SK-N-SH (cell line): Measurements from ENCODE around the gene APBB2. TPM values are rescaled to one million over a fixed set of nuclear protein-coding genes. Genes with fewer than 3 reads are reported as not detected.
A peak's percentile ranks its signal among the peaks of the same experiment; 100 is the strongest.

Source experiments
- CTCF ChIA-PET: fragments of 300-600, 350-600 bp; formaldehyde crosslinking; extraction: SDS; loops from one replicate; lab custom pipeline; 2021; lab: Yijun Ruan, JAX
- POLR2A ChIA-PET: fragments of 350-600 bp; sonication (Branson Sonifier 250); formaldehyde crosslinking; extraction: SDS; loops from one replicate; lab custom pipeline; 2020; ENCODE audit warnings: antibody characterized with exemption, inconsistent platforms; lab: Yijun Ruan, JAX
- DNase-seq: peaks from one replicate; pipeline ENCODE4 v3.0.0; 2012
- H2AFZ ChIP-seq: fragments of 200-600 bp; sonication (generic); 2 replicates; pipeline ENCODE4 v1.8.1; 2016; ENCODE audit warnings: antibody characterized with exemption, mild to moderate bottlenecking, low read depth
- H3F3A ChIP-seq: fragments of 200-600 bp; sonication (generic); replicated peaks from 2 replicates; pipeline ENCODE3; 2016; ENCODE audit warnings: antibody characterized with exemption, mild to moderate bottlenecking; ENCODE audit not compliant: insufficient read depth
- H3K27ac ChIP-seq, 2 experiments: fragments of 200-500 bp in 1 of 2; fragments of 200-600 bp in 1 of 2; sonication (Bioruptor generic) in 1 of 2; sonication (generic), shearing (Covaris generic) in 1 of 2; 2 replicates each; pipeline versions ENCODE4 v1.5.1 to v1.6.1; 2014 to 2016; ENCODE audit warnings: low read depth in 2 of 2, inconsistent platforms in 1 of 2, low read length in 1 of 2, mild to moderate bottlenecking in 1 of 2, mixed read lengths in 1 of 2
- H3K27me3 ChIP-seq: fragments of 200-600 bp; sonication (generic), shearing (Covaris generic); 2 replicates; pipeline ENCODE4 v1.6.1; 2016; ENCODE audit warnings: mixed run types; ENCODE audit not compliant: insufficient read depth
- H3K36me3 ChIP-seq, 2 experiments: fragments of 200-500 bp in 1 of 2; fragments of 200-600 bp in 1 of 2; sonication (Bioruptor generic) in 1 of 2; sonication (generic) in 1 of 2; replicated peaks in 1 of 2; 2 replicates each; pipeline versions ENCODE3 to v1.5.1; 2014 to 2016; ENCODE audit warnings: low read length in 1 of 2, mild to moderate bottlenecking in 1 of 2; ENCODE audit not compliant: insufficient read depth in 2 of 2, control insufficient read depth in 1 of 2
- H3K4me1 ChIP-seq, 2 experiments: fragments of 200-500 bp in 1 of 2; fragments of 200-600 bp in 1 of 2; sonication (Bioruptor generic) in 1 of 2; sonication (generic), shearing (Covaris generic) in 1 of 2; 2 replicates each; pipeline versions ENCODE4 v1.5.1 to v1.6.1; 2014 to 2016; ENCODE audit warnings: low read depth in 1 of 2, low read length in 1 of 2, mixed run types in 1 of 2; ENCODE audit not compliant: insufficient read depth in 2 of 2, control insufficient read depth in 1 of 2
- H3K4me2 ChIP-seq: fragments of 200-600 bp; sonication (generic), shearing (Covaris generic); 2 replicates; pipeline ENCODE4 v1.6.1; 2017; ENCODE audit warnings: mixed run types
- H3K4me3 ChIP-seq, 2 experiments: fragments of 200-500 bp in 1 of 2; fragments of 200-600 bp in 1 of 2; sonication (Bioruptor generic) in 1 of 2; sonication (generic), shearing (Covaris generic) in 1 of 2; 2 replicates each; pipeline versions ENCODE4 v1.5.1 to v1.8.1; 2014 to 2016; ENCODE audit warnings: low read depth in 2 of 2, inconsistent platforms in 1 of 2, low read length in 1 of 2, mild to moderate bottlenecking in 1 of 2, mixed read lengths in 1 of 2, moderate library complexity in 1 of 2
- H3K79me2 ChIP-seq: fragments of 200-600 bp; sonication (generic); 2 replicates; pipeline ENCODE4 v1.8.1; 2017; ENCODE audit warnings: mild to moderate bottlenecking; ENCODE audit not compliant: insufficient read depth
- H3K9ac ChIP-seq: fragments of 200-600 bp; sonication (generic); 2 replicates; pipeline ENCODE4 v1.6.1; 2017; ENCODE audit warnings: mixed run types
- H3K9me2 ChIP-seq: fragments of 200-600 bp; sonication (generic); 2 replicates; pipeline ENCODE4 v1.6.1; 2017; ENCODE audit warnings: mixed run types
- H3K9me3 ChIP-seq: fragments of 200-600 bp; sonication (generic); 2 replicates; pipeline ENCODE4 v1.6.1; 2017; ENCODE audit warnings: mixed run types, mild to moderate bottlenecking, moderate library complexity
- H4K20me1 ChIP-seq: fragments of 200-600 bp; sonication (generic); 2 replicates; pipeline ENCODE4 v1.6.1; 2017; ENCODE audit warnings: mild to moderate bottlenecking, mixed run types; ENCODE audit not compliant: insufficient read depth
- CHD2 ChIP-seq: fragments of 150-350 bp; IDR thresholded peaks from 2 replicates; pipeline ENCODE4 v1.6.1; 2018; ENCODE audit warnings: low read length; ENCODE audit not compliant: partially characterized antibody
- ELF1 ChIP-seq: IDR thresholded peaks from 2 replicates; pipeline ENCODE4 v1.4.0; 2012
- EP300 ChIP-seq, 2 experiments: IDR thresholded peaks; 2 replicates each; pipeline versions ENCODE4 v1.4.0 to v1.6.1; 2012; ENCODE audit warnings: borderline replicate concordance in 1 of 2, low read depth in 1 of 2, low read length in 1 of 2
- FOXM1 ChIP-seq: IDR thresholded peaks from 2 replicates; pipeline ENCODE4 v1.4.0; 2012; ENCODE audit warnings: low read depth, mild to moderate bottlenecking
- GABPA ChIP-seq: IDR thresholded peaks from 2 replicates; pipeline ENCODE4 v1.4.0; 2012; ENCODE audit warnings: low read depth, mild to moderate bottlenecking
- JUND ChIP-seq: IDR thresholded peaks from 2 replicates; pipeline ENCODE4 v1.4.0; 2012
- MEF2A ChIP-seq: IDR thresholded peaks from 2 replicates; pipeline ENCODE4 v1.4.0; 2012; ENCODE audit warnings: low read depth, borderline replicate concordance
- NFIC ChIP-seq: IDR thresholded peaks from 2 replicates; pipeline ENCODE4 v1.4.0; 2012; ENCODE audit warnings: borderline replicate concordance
- NRF1 ChIP-seq: IDR thresholded peaks from 2 replicates; pipeline ENCODE4 v1.6.1; 2012; ENCODE audit warnings: low read depth, mild to moderate bottlenecking, low read length
- POLR2AphosphoS5 ChIP-seq: IDR thresholded peaks from 2 replicates; pipeline ENCODE4 v1.6.1; 2012; ENCODE audit warnings: low read depth, low read length
- TCF12 ChIP-seq: IDR thresholded peaks from 2 replicates; pipeline ENCODE4 v1.4.0; 2012
- YY1 ChIP-seq: IDR thresholded peaks from 2 replicates; pipeline ENCODE4 v1.4.0; 2012; ENCODE audit warnings: low read depth, mild to moderate bottlenecking
- WGBS: methylation state at CpG from one replicate; pipeline ENCODE4 v1.1.6; 2017; ENCODE audit warnings: low lambda C conversion rate; 5-methylcytosine and 5-hydroxymethylcytosine counted together
- polyA plus RNA-seq, 3 experiments: library from polyadenylated mRNA; depleted of rRNA; stranded (reverse); fragments of >200 nt; gene quantifications; 2 replicates each; pipeline ENCODE4 v1.2.3, GENCODE V29; 2012
- TF ChIP-seq, protein P1 (sequence below): IDR thresholded peaks from 2 replicates; pipeline ENCODE4; 2012
- TF ChIP-seq, protein P2 (sequence below): fragments of 200-600 bp; sonication (generic); IDR thresholded peaks from 2 replicates; pipeline ENCODE4 v1.6.1; 2017; ENCODE audit warnings: antibody characterized with exemption, mild to moderate bottlenecking, moderate library complexity
- TF ChIP-seq, protein P3 (sequence below): IDR thresholded peaks from 2 replicates; pipeline ENCODE4 v1.4.0; 2012; ENCODE audit warnings: low read depth

APBB2 gene
- polyA plus RNA-seq, 1 of the 3 experiments (the other 2 are of a cell fraction): 49.8 TPM

DNA sequence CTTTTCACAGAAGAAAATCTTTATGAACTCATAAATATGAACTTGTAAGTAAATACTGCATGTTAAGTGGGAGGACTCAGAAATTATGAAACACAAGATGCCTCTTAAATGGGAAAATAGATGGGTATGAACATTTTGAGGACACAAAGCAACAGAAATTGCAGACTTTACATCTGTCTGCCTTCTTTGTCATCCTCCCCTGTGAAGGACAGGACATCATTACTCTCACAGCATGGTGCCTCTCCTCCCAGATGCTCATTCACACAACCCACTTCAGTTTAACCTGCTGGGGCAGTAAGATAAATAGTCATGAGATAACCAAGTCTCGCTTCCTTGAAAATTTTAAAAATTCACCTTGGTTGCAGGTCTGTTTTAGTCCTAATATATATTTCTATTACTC lies 144.5 kb downstream of the APBB2 start:
- Histone ChIP-seq H3K79me2 (peaks cover 91% of the 10 kb centered on the region), H3K4me3 (no peak overlapping the region), H3K27ac (peak overlapping the region; percentile 33 to 82; a peak in 3 of 4 replicates), H3K4me2 (no peak overlapping the region), H3K9me3 (no peaks in the 10 kb centered on the region), H3K9ac (no peak overlapping the region), H3K36me3 (peaks cover 0 to 5% of the 10 kb centered on the region in 2 experiments), H3K9me2 (no peaks in the 10 kb centered on the region), H3K27me3 (no peaks in the 10 kb centered on the region), H4K20me1 (peaks cover 12% of the 10 kb centered on the region; the same call in 1 of the 2 replicates), H3F3A (no peaks in the 10 kb centered on the region), H2AFZ (no peak overlapping the region), H3K4me1 (peaks cover 0 to 4% of the 10 kb centered on the region in 2 experiments; a peak in 2 of 4 replicates)
- TF ChIP-seq FOXM1: no peak
- TF ChIP-seq, protein P1, sequence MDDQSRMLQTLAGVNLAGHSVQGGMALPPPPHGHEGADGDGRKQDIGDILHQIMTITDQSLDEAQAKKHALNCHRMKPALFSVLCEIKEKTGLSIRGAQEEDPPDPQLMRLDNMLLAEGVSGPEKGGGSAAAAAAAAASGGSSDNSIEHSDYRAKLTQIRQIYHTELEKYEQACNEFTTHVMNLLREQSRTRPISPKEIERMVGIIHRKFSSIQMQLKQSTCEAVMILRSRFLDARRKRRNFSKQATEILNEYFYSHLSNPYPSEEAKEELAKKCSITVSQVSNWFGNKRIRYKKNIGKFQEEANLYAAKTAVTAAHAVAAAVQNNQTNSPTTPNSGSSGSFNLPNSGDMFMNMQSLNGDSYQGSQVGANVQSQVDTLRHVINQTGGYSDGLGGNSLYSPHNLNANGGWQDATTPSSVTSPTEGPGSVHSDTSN: no peak
- no peak for TF ChIP-seq GABPA
- TF ChIP-seq EP300 (IDR thresholded peaks at IDR 0.05; ENCODE audit: borderline replicate concordance in 1 of 2, low read depth in 1 of 2, low read length in 1 of 2): no peak
- TF ChIP-seq, protein P2, sequence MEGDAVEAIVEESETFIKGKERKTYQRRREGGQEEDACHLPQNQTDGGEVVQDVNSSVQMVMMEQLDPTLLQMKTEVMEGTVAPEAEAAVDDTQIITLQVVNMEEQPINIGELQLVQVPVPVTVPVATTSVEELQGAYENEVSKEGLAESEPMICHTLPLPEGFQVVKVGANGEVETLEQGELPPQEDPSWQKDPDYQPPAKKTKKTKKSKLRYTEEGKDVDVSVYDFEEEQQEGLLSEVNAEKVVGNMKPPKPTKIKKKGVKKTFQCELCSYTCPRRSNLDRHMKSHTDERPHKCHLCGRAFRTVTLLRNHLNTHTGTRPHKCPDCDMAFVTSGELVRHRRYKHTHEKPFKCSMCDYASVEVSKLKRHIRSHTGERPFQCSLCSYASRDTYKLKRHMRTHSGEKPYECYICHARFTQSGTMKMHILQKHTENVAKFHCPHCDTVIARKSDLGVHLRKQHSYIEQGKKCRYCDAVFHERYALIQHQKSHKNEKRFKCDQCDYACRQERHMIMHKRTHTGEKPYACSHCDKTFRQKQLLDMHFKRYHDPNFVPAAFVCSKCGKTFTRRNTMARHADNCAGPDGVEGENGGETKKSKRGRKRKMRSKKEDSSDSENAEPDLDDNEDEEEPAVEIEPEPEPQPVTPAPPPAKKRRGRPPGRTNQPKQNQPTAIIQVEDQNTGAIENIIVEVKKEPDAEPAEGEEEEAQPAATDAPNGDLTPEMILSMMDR: no peak
- TF ChIP-seq, protein P3, sequence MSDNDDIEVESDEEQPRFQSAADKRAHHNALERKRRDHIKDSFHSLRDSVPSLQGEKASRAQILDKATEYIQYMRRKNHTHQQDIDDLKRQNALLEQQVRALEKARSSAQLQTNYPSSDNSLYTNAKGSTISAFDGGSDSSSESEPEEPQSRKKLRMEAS: no peak
- CTCF ChIA-PET: interaction anchor here (0.9 to 1.2 kb wide), 2 partner anchors 9 to 119 kb away, joined by 3 read pairs; no protein-coding TSS in a partner anchor
- POLR2A ChIA-PET: no interaction called here
- DNase-seq: no peak
- 95% methylated on average over 1 of the region's 1 CpG for WGBS

DNA sequence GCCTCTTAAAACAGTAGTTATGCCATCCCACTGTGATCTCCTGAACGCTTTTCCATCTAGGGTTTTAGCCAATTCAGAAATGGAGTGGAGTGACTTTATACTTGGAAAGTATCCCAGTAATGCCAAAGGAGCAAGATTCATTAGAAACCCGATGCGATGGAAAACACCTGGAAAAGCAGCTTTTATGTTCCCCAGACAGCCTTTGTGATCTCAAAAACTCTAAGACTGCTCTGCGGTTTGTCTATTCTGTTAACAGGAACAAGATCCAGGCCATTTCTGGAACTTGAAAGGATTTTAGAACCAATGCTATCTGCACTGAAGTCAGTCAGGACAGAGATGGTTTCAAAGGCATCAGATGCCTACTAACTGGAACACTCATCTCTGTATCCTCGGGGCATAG lies 145.1 kb downstream of the APBB2 start:
- no peaks in the 10 kb centered on the region for H3K9me2 ChIP-seq
- H3K4me3 ChIP-seq: no peak overlapping the region
- H3K4me1 ChIP-seq: peaks cover 0 to 3% of the 10 kb centered on the region in 2 experiments; a peak in 2 of 4 replicates
- peaks cover 0 to 5% of the 10 kb centered on the region in 2 experiments for H3K36me3 ChIP-seq
- no peaks in the 10 kb centered on the region for H3K9me3 ChIP-seq
- WGBS: 35% methylated on average over 5 of the region's 5 CpGs
- H2AFZ ChIP-seq: no peak overlapping the region
- peak overlapping the region; percentile 33 to 82; a peak in 3 of 4 replicates for H3K27ac ChIP-seq
- no peak overlapping the region for H3K9ac ChIP-seq
- H3K79me2 ChIP-seq: peaks cover 90% of the 10 kb centered on the region
- POLR2A ChIA-PET: no interaction called here
- peaks cover 12% of the 10 kb centered on the region; the same call in 1 of the 2 replicates for H4K20me1 ChIP-seq
- no peaks in the 10 kb centered on the region for H3F3A ChIP-seq
- TF ChIP-seq JUND: 0 out of 2 replicates have a peak, but pooled peaks have one; percentile 13
- TF ChIP-seq MEF2A: no peak
- TF ChIP-seq ELF1: no peak
- peak; percentile 47; the same call in 1 of the 2 replicates for TF ChIP-seq POLR2AphosphoS5
- peak; percentile 88 for TF ChIP-seq TCF12
- TF ChIP-seq, protein P1: peak; percentile 59
- TF ChIP-seq EP300 (IDR thresholded peaks at IDR 0.05; ENCODE audit: borderline replicate concordance in 1 of 2, low read depth in 1 of 2, low read length in 1 of 2): peak in 1 of 2 experiments; percentile 31; a peak in 1 of 4 replicates
- no peak for TF ChIP-seq YY1
- no peak for TF ChIP-seq NRF1
- TF ChIP-seq NFIC: peak; percentile 49; the same call in 1 of the 2 replicates
- no peak for TF ChIP-seq CHD2
- CTCF ChIA-PET: interaction anchor here (0.9 to 1.2 kb wide), 2 partner anchors 9 to 119 kb away, joined by 3 read pairs; no protein-coding TSS in a partner anchor
- no peak overlapping the region for H3K4me2 ChIP-seq
- no peaks in the 10 kb centered on the region for H3K27me3 ChIP-seq
- DNase-seq: no peak
